Sigmoid colon (tissue), 7 donors: ENCODE measurements around the gene KYNU. TPM values are rescaled to one million over a fixed set of nuclear protein-coding genes. Genes with fewer than 3 reads are reported as not detected.
A peak's percentile ranks its signal among the peaks of the same experiment; 100 is the strongest.
"Not testable (repeated sequence)": the region's sequence is repeated elsewhere in the genome, so short reads cannot be mapped to it uniquely, and the experiment has no call there.

Source experiments
- DNase-seq: peaks from one replicate; pipeline ENCODE4 v3.0.0-alpha.2; 2019
- H3K27ac ChIP-seq, 4 donors: fragments of 200-600 bp; sonication (generic); one replicate each; pipeline ENCODE4 v1.5.1; 2016 to 2019; ENCODE audit warnings: mild to moderate bottlenecking in 1 of 4
- H3K27me3 ChIP-seq, 3 donors: fragments of 200-600 bp; sonication (generic); one replicate each; pipeline ENCODE4 v1.5.1; 2019; ENCODE audit warnings: mild to moderate bottlenecking in 1 of 3
- H3K36me3 ChIP-seq, 4 donors: fragments of 200-600 bp; sonication (generic); one replicate each; pipeline ENCODE4 v1.5.1; 2016 to 2019
- H3K4me1 ChIP-seq, 4 donors: fragments of 200-600 bp; sonication (generic); one replicate each; pipeline ENCODE4 v1.5.1; 2017 to 2019
- H3K4me3 ChIP-seq, 4 donors: fragments of 200-600 bp; sonication (generic); one replicate each; pipeline ENCODE4 v1.5.1; 2017 to 2019; ENCODE audit warnings: mild to moderate bottlenecking in 2 of 4, moderate library complexity in 1 of 4
- H3K9me3 ChIP-seq, 4 donors: fragments of 200-600 bp in 3 of 4; sonication (generic) in 3 of 4; one replicate each; pipeline versions ENCODE4 v1.5.1 to v1.6.1; 2013 to 2019
- EP300 ChIP-seq, 4 donors: sonication (generic); formaldehyde crosslinking; IDR thresholded peaks; one replicate each; pipeline ENCODE4 v1.6.1; 2017; ENCODE audit warnings: antibody characterized with exemption in 4 of 4
- POLR2A ChIP-seq, 2 donors: fragments of 450-650 bp; IDR thresholded peaks; one replicate each; pipeline ENCODE4 v1.6.1; 2016; ENCODE audit warnings: antibody characterized with exemption in 2 of 2, mild to moderate bottlenecking in 2 of 2, moderate library complexity in 2 of 2
- POLR2AphosphoS5 ChIP-seq, 4 donors: sonication (generic); formaldehyde crosslinking; IDR thresholded peaks; one replicate each; pipeline ENCODE4 v1.6.1; 2017; ENCODE audit warnings: antibody characterized with exemption in 4 of 4
- WGBS, 2 donors: extraction: QIAGEN DNeasy Blood & Tissue Kit; methylation state at CpG; one replicate each; pipeline ENCODE4 v1.1.7; 2013; 5-methylcytosine and 5-hydroxymethylcytosine counted together
- intact Hi-C: fragments of 100-400 bp; cut with DNase I; formaldehyde crosslinking; loops from one replicate; pipeline ENCODE4 v1.15.1; 2023
- polyA plus RNA-seq, 3 donors: library from polyadenylated mRNA; stranded (reverse); fragments of 200-250 nt; gene quantifications; one replicate each; pipeline ENCODE4 v1.2.3, GENCODE V29; 2013
- total RNA-seq, 4 donors: library from RNA; depleted of rRNA; stranded (reverse); fragments of >200 nt; gene quantifications; one replicate each; pipeline ENCODE4 v1.1.0, GENCODE V29; 2016
- TF ChIP-seq, protein P1 (sequence below), 4 experiments: fragments of 450-650 bp in 3 of 4; fragments of 200-600 bp in 1 of 4; IDR thresholded peaks; one replicate each; pipeline ENCODE4 v1.5.1; 2016 to 2019; ENCODE audit warnings: antibody characterized with exemption in 4 of 4, mild to moderate bottlenecking in 3 of 4, moderate library complexity in 2 of 4
- donor health status: healthy with polysubstance abuse.
- donor health status: Bipolar disorder and iron deficiency.
- donor health status: healthy.

The KYNU gene
- total and polyA plus RNA-seq, 7 donors = 1.1 to 4.6 (median 2.2) TPM

DNA sequence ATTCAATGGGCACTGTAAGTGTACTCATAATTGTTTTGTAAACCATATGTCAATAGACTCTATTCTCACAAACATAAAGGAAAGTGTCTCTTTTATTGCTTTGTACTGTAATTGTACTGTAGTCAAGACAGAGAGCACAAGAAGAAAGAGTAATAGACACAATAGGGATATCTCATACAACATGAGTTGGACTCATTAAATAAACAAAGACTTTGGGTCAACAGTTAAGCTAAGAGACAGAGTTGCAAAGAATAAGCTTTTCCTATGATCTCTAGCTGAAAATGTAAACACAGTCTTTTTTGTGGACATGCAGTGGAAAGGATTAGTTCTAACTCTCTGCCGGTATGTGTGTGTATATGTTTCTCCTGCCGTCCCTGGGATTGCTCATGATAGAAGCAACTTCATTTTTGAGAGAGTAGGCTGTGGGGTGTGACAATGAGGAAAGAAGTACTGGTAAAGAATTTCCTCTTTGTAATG, 13.9 kb upstream of the KYNU start:
- H3K27me3 ChIP-seq = no peaks in the 10 kb centered on the region
- H3K4me3 ChIP-seq = no peak overlapping the region
- TF ChIP-seq EP300 (IDR thresholded peaks at IDR 0.05) (no peak), POLR2A (IDR thresholded peaks at IDR 0.05) (no peak), POLR2AphosphoS5 (IDR thresholded peaks at IDR 0.05) (no peak)
- TF ChIP-seq, protein P1, sequence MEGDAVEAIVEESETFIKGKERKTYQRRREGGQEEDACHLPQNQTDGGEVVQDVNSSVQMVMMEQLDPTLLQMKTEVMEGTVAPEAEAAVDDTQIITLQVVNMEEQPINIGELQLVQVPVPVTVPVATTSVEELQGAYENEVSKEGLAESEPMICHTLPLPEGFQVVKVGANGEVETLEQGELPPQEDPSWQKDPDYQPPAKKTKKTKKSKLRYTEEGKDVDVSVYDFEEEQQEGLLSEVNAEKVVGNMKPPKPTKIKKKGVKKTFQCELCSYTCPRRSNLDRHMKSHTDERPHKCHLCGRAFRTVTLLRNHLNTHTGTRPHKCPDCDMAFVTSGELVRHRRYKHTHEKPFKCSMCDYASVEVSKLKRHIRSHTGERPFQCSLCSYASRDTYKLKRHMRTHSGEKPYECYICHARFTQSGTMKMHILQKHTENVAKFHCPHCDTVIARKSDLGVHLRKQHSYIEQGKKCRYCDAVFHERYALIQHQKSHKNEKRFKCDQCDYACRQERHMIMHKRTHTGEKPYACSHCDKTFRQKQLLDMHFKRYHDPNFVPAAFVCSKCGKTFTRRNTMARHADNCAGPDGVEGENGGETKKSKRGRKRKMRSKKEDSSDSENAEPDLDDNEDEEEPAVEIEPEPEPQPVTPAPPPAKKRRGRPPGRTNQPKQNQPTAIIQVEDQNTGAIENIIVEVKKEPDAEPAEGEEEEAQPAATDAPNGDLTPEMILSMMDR (IDR thresholded peaks at IDR 0.05) = no peak
- H3K27ac ChIP-seq = no peak overlapping the region
- intact Hi-C loops = no loop called here
- H3K9me3 ChIP-seq = no peaks in the 10 kb centered on the region
- 19 to 49% methylated on average over 2 of the region's 2 CpGs for WGBS, 2 donors
- no peaks in the 10 kb centered on the region for H3K36me3 ChIP-seq
- DNase-seq = no peak
- no peaks in the 10 kb centered on the region for H3K4me1 ChIP-seq

- H3K27ac ChIP-seq, H3K27me3 ChIP-seq, H3K4me1 ChIP-seq, H3K9me3 ChIP-seq, intact Hi-C loops, DNase-seq, H3K36me3 ChIP-seq, H3K4me3 ChIP-seq: not testable (repeated sequence)
- 90 to 99% methylated on average over 2 of the region's 2 CpGs for WGBS, 2 donors
Observed at GRCh38 chr2:142864605-142865004, 12.9 kb upstream of the KYNU start.

DNA sequence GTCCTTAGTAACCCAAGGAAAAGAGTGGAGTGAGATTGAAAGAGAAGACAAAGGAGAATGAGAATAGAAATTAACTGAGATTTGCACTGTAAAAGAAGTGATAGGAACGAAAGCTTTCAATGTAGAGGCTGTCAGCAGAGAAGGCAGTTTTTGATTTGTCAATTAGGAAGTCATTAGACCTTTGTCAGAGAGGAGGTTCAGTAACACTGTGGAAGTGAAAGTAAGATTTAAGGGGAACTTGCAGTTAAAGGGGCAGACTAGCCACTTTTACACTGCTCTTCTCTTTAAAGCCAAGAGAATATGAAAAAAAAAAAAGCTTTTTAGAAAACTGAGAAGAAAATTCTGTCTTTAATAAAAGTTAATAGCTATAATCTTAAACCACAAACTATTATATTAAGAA, 11.5 kb upstream of the KYNU start:
- no peaks in the 10 kb centered on the region for H3K9me3 ChIP-seq
- TF ChIP-seq POLR2AphosphoS5 (IDR thresholded peaks at IDR 0.05) = peak in 1 of 4 donors; percentile 18
- TF ChIP-seq, protein P1 (IDR thresholded peaks at IDR 0.05) = no peak
- no peaks in the 10 kb centered on the region for H3K36me3 ChIP-seq
- DNase-seq = no peak
- no peak overlapping the region for H3K4me3 ChIP-seq
- no peaks in the 10 kb centered on the region for H3K4me1 ChIP-seq
- intact Hi-C loops = no loop called here
- WGBS, 2 donors = 45 to 63% methylated on average over 1 of the region's 1 CpG
- no peak overlapping the region for H3K27ac ChIP-seq
- no peaks in the 10 kb centered on the region for H3K27me3 ChIP-seq

DNA sequence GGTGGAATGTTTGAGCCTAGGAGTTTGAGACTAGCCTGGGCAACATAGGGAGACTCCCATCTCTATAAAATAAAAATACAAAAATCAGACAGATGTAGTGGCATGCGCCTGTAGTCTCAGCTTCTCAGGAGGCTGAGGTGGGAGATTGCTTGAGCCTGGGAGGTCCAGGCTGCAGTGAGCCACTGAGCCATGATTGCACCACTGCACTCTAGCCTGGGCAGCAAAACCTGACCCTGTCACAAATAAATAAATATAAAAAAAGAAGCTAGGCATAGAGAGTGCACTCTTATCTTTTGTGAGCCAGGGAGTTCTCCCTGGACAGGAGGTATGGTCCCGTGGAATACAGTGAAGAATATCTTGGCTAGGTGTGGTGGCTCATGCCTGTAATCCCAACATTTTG, 11.0 kb upstream of the KYNU start:
- 91 to 92% methylated on average over 2 of the region's 2 CpGs for whole genome bisulfite sequencing, 2 donors
- H3K4me3 ChIP-seq = no peak overlapping the region
- DNase-seq = no peak
- intact Hi-C loops = no loop called here
- H3K4me1 ChIP-seq = no peaks in the 10 kb centered on the region
- no peak overlapping the region for H3K27ac ChIP-seq
- TF ChIP-seq EP300 (IDR thresholded peaks at IDR 0.05) = no peak
- TF ChIP-seq POLR2AphosphoS5 (IDR thresholded peaks at IDR 0.05) = no peak
- TF ChIP-seq, protein P1 (IDR thresholded peaks at IDR 0.05) = no peak
- no peak for TF ChIP-seq POLR2A (IDR thresholded peaks at IDR 0.05)
- no peaks in the 10 kb centered on the region for H3K27me3 ChIP-seq
- H3K36me3 ChIP-seq = no peaks in the 10 kb centered on the region
- no peaks in the 10 kb centered on the region for H3K9me3 ChIP-seq

- TF ChIP-seq EP300 (IDR thresholded peaks at IDR 0.05) (no peak), POLR2A (IDR thresholded peaks at IDR 0.05) (no peak), POLR2AphosphoS5 (IDR thresholded peaks at IDR 0.05) (no peak)
- TF ChIP-seq, protein P1 (IDR thresholded peaks at IDR 0.05) = no peak
- intact Hi-C loops = no loop called here
- WGBS, 2 donors = 66 to 67% methylated on average over 2 of the region's 2 CpGs
Observed at GRCh38 chr2:142867136-142867535, 10.3 kb upstream of the KYNU start.

More at GRCh38 chr2:142867136-142867535, 10.3 kb upstream of the KYNU start:
- Histone ChIP-seq H3K36me3 (no peaks in the 10 kb centered on the region), H3K4me3 (no peak overlapping the region), H3K27ac (no peak overlapping the region), H3K9me3 (no peaks in the 10 kb centered on the region), H3K27me3 (no peaks in the 10 kb centered on the region), H3K4me1 (no peaks in the 10 kb centered on the region)
- no peak for DNase-seq
